HFFc6 (cell line): ENCODE measurements around the gene CCDC192. TPM values are rescaled to one million over a fixed set of nuclear protein-coding genes. Genes with fewer than 3 reads are reported as not detected.

Experiments used
- DNase-seq: peaks from one replicate; pipeline ENCODE4 v3.0.0-alpha.2; 2018
- H3K27ac Mint-ChIP-seq: 2 replicates; pipeline ENCODE4 v1.8.0; 2020; ENCODE audit warnings: mild to moderate bottlenecking, mixed read lengths
- H3K27me3 Mint-ChIP-seq: 2 replicates; pipeline ENCODE4 v1.8.0; 2021; ENCODE audit warnings: mild to moderate bottlenecking, moderate library complexity, mixed read lengths; ENCODE audit not compliant: insufficient read depth
- H3K36me3 Mint-ChIP-seq: 2 replicates; pipeline ENCODE4 v1.8.0; 2021; ENCODE audit warnings: low read depth, mixed read lengths
- H3K4me1 Mint-ChIP-seq: 2 replicates; pipeline ENCODE4 v1.8.0; 2020; ENCODE audit warnings: low read depth, mixed read lengths
- H3K4me3 Mint-ChIP-seq: 2 replicates; pipeline ENCODE4 v1.8.0; 2020; ENCODE audit warnings: mild to moderate bottlenecking, moderate library complexity, mixed read lengths
- H3K9me3 Mint-ChIP-seq: 2 replicates; pipeline ENCODE4 v1.8.0; 2020; ENCODE audit warnings: mild to moderate bottlenecking, mixed read lengths
- total RNA-seq, 6 experiments: library from RNA; stranded (reverse); fragmentation: NEBNext Ultra II Directional; extraction: Animal tissue kit (Norgen Biotek cat#: 25700); gene quantifications; 2 replicates in 1 of 6; 3 replicates in 5 of 6; pipeline ENCODE4 v1.2.3, GENCODE V29; 2021
- TF ChIP-seq, protein P1 (sequence below): fragments of 200-600 bp; sonication (generic); IDR thresholded peaks from 2 replicates; pipeline ENCODE4 v1.5.0; 2021; ENCODE audit warnings: antibody characterized with exemption, mild to moderate bottlenecking

The CCDC192 gene
- total RNA-seq, 6 experiments from 2014 or later = not detected

GRCh38 chr5:127858116-127858784, 155.1 kb downstream of the CCDC192 start:
- no peak for DNase-seq
- TF ChIP-seq, protein P1, sequence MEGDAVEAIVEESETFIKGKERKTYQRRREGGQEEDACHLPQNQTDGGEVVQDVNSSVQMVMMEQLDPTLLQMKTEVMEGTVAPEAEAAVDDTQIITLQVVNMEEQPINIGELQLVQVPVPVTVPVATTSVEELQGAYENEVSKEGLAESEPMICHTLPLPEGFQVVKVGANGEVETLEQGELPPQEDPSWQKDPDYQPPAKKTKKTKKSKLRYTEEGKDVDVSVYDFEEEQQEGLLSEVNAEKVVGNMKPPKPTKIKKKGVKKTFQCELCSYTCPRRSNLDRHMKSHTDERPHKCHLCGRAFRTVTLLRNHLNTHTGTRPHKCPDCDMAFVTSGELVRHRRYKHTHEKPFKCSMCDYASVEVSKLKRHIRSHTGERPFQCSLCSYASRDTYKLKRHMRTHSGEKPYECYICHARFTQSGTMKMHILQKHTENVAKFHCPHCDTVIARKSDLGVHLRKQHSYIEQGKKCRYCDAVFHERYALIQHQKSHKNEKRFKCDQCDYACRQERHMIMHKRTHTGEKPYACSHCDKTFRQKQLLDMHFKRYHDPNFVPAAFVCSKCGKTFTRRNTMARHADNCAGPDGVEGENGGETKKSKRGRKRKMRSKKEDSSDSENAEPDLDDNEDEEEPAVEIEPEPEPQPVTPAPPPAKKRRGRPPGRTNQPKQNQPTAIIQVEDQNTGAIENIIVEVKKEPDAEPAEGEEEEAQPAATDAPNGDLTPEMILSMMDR = no peak
- Mint-ChIP-seq H3K4me1 (peaks cover 5% of the 10 kb centered on the region), H3K9me3 (no peaks in the 10 kb centered on the region), H3K4me3 (no peak overlapping the region), H3K36me3 (no peaks in the 10 kb centered on the region), H3K27ac (no peak overlapping the region), H3K27me3 (peaks cover 5% of the 10 kb centered on the region; the same call in 1 of the 2 replicates)

- Mint-ChIP-seq H3K27ac (no peak overlapping the region), H3K4me3 (no peak overlapping the region), H3K9me3 (no peaks in the 10 kb centered on the region), H3K4me1 (peaks cover 16% of the 10 kb centered on the region), H3K27me3 (peaks cover 5% of the 10 kb centered on the region), H3K36me3 (no peaks in the 10 kb centered on the region)
- no peak for DNase-seq
- TF ChIP-seq, protein P1 = no peak
Observed at GRCh38 chr5:127860291-127860690, 157.1 kb downstream of the CCDC192 start.

- Mint-ChIP-seq H3K4me3 (no peak overlapping the region; the same call in 1 of the 2 replicates), H3K36me3 (no peaks in the 10 kb centered on the region), H3K27ac (no peak overlapping the region; the same call in 1 of the 2 replicates), H3K9me3 (no peaks in the 10 kb centered on the region), H3K27me3 (peaks cover 6% of the 10 kb centered on the region), H3K4me1 (peaks cover 16% of the 10 kb centered on the region)
- no peak for DNase-seq
- TF ChIP-seq, protein P1 = no peak
Observed at GRCh38 chr5:127863161-127863560, 160.0 kb downstream of the CCDC192 start.

DNA sequence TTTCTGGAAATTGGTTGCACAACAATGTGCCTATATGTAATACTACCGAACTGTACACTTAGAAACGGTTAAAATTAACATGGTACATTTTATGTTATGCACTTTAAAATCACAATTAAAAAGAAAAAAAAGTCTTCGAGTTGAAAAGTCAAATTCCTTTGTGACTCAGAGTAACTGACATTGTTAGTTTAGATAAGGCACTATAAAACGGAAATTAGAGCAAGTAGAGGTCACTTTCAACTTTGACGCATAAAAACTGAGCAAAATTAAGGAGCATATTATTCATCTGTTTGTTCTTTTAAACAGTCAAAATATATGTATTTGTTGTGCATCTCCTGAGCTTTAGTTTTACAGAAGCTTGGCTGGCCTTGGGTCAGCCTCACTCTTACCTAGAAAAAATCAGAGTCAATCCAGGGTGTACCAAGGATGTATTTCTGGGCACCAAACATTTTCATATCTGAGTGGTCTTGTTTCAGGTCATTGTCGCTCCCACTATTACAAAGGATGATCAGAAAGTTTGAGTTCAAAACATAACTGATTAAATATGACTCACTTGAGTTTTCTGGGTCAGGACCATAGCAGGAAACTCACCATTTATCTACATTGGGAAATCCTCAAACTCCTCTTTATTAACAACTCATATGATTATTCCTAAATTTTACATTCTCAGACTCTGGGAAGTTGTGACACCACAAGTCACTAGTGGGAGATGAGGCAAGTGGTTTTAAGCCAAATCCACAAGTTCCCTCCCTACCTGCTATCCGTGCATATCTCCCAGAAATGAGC, 160.6 kb downstream of the CCDC192 start:
- Mint-ChIP-seq H3K4me1 (peaks cover 16% of the 10 kb centered on the region), H3K27ac (peak overlapping the region; percentile 20; the same call in 1 of the 2 replicates), H3K4me3 (peak overlapping the region; percentile 16; the same call in 1 of the 2 replicates), H3K27me3 (peaks cover 10% of the 10 kb centered on the region), H3K9me3 (no peaks in the 10 kb centered on the region), H3K36me3 (no peaks in the 10 kb centered on the region)
- DNase-seq = no peak
- TF ChIP-seq, protein P1 = no peak

GRCh38 chr5:127864511-127864910, 161.3 kb downstream of the CCDC192 start:
- no peaks in the 10 kb centered on the region for H3K9me3 Mint-ChIP-seq
- H3K27me3 Mint-ChIP-seq = peaks cover 9% of the 10 kb centered on the region
- DNase-seq = no peak
- no peak overlapping the region for H3K27ac Mint-ChIP-seq
- no peaks in the 10 kb centered on the region for H3K36me3 Mint-ChIP-seq
- H3K4me3 Mint-ChIP-seq = no peak overlapping the region
- peaks cover 16% of the 10 kb centered on the region for H3K4me1 Mint-ChIP-seq
- TF ChIP-seq, protein P1 = no peak
